ENCODE results near the gene C17orf114.

The C17orf114 gene

DNA sequence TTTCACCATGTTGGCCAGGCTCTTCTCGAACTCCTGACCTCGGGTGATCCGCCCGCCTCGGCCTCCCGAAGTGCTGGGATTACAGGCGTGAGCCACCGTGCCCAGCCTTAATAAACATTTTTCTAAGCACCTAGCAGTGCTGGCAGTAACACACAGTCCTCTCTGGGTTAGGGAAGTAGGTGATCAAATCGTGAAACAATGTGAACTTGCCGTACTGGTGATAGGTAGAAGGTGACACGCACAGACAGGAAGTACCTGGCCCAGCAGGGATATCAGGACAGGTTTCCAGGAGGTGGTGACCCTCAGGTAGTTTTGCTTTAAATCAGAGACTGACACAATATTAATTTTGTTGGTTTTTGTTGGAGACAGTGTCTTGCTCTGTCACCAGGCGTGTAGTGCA, 9.3 kb upstream of the C17orf114 start:
- TF ChIP-seq, protein P1, sequence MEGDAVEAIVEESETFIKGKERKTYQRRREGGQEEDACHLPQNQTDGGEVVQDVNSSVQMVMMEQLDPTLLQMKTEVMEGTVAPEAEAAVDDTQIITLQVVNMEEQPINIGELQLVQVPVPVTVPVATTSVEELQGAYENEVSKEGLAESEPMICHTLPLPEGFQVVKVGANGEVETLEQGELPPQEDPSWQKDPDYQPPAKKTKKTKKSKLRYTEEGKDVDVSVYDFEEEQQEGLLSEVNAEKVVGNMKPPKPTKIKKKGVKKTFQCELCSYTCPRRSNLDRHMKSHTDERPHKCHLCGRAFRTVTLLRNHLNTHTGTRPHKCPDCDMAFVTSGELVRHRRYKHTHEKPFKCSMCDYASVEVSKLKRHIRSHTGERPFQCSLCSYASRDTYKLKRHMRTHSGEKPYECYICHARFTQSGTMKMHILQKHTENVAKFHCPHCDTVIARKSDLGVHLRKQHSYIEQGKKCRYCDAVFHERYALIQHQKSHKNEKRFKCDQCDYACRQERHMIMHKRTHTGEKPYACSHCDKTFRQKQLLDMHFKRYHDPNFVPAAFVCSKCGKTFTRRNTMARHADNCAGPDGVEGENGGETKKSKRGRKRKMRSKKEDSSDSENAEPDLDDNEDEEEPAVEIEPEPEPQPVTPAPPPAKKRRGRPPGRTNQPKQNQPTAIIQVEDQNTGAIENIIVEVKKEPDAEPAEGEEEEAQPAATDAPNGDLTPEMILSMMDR (IDR thresholded peaks at IDR 0.05; ENCODE audit: partially characterized antibody, unreplicated experiment), result no peak
- Mint-ChIP-seq H3K27me3 (ENCODE audit: unreplicated experiment) (peaks cover 18% of the 10 kb centered on the region), H3K9me3 (ENCODE audit: unreplicated experiment) (peaks cover 5% of the 10 kb centered on the region), H3K36me3 (ENCODE audit: unreplicated experiment) (peaks cover 11% of the 10 kb centered on the region), H3K4me3 (ENCODE audit: unreplicated experiment) (no peak overlapping the region), H3K27ac (ENCODE audit: unreplicated experiment) (no peak overlapping the region), H3K4me1 (ENCODE audit: low read depth, unreplicated experiment) (peaks cover 7% of the 10 kb centered on the region)
- DNase-seq, result no peak

DNA sequence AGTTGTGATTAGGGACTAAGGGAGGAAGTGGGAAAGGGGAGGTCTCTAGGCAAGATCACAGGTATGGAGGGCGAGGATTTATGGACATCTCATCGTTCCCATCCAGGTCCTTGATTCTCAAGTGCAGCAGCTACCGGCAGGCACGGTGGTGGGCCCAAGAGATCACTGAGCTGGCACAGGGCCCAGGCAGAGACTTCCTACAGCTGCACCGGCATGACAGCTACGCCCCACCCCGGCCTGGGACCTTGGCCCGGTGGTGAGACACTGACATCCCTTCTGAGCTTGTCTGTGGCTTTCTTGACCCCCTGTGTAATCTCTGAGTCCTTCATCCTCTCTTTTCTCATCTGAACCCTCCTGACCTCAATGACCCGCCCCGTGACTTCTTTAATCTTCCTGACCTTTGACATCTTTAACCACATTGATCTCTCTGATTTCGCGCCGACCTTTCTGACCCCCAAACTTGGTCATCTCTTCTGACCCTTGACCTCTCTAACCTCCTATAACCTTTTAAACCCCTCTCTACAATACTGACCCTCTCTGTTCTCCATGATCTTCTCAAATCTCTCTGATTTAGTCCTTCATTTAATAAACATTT, 8.7 kb upstream of the C17orf114 start:
- H3K4me3 Mint-ChIP-seq (ENCODE audit: unreplicated experiment), result no peak overlapping the region
- peaks cover 7% of the 10 kb centered on the region for H3K4me1 Mint-ChIP-seq (ENCODE audit: low read depth, unreplicated experiment)
- TF ChIP-seq, protein P1 (IDR thresholded peaks at IDR 0.05; ENCODE audit: partially characterized antibody, unreplicated experiment), result no peak
- H3K27me3 Mint-ChIP-seq (ENCODE audit: unreplicated experiment), result peaks cover 22% of the 10 kb centered on the region
- peaks cover 9% of the 10 kb centered on the region for H3K9me3 Mint-ChIP-seq (ENCODE audit: unreplicated experiment)
- H3K36me3 Mint-ChIP-seq (ENCODE audit: unreplicated experiment), result peaks cover 11% of the 10 kb centered on the region
- no peak for DNase-seq
- no peak overlapping the region for H3K27ac Mint-ChIP-seq (ENCODE audit: unreplicated experiment)

DNA sequence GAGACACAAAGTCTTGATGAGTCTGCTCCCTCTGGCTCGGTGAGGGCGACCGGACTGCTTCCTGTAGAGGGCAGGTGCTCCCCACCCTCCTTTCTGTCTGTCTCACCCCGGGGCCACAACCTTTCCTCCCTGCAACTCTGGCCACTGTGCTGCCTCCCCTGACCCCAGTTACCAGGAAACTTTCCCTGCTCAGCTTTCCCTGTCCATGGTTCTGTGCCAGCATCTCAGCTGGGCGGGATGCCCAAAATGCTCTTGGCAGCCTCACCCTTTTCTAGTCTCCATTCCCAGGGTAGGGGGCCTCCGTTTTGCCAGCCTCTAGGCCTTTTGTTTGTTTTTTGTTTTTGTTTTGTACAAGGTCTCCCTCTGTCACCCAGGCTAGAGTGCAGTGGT, 6.2 kb upstream of the C17orf114 start:
- Mint-ChIP-seq H3K36me3 (ENCODE audit: unreplicated experiment) (peaks cover 11% of the 10 kb centered on the region), H3K27ac (ENCODE audit: unreplicated experiment) (no peak overlapping the region), H3K4me1 (ENCODE audit: low read depth, unreplicated experiment) (peaks cover 7% of the 10 kb centered on the region), H3K27me3 (ENCODE audit: unreplicated experiment) (peaks cover 22% of the 10 kb centered on the region), H3K4me3 (ENCODE audit: unreplicated experiment) (peak overlapping the region; percentile 93), H3K9me3 (ENCODE audit: unreplicated experiment) (peaks cover 10% of the 10 kb centered on the region)
- no peak for DNase-seq
- TF ChIP-seq, protein P1 (IDR thresholded peaks at IDR 0.05; ENCODE audit: partially characterized antibody, unreplicated experiment), result no peak

DNA sequence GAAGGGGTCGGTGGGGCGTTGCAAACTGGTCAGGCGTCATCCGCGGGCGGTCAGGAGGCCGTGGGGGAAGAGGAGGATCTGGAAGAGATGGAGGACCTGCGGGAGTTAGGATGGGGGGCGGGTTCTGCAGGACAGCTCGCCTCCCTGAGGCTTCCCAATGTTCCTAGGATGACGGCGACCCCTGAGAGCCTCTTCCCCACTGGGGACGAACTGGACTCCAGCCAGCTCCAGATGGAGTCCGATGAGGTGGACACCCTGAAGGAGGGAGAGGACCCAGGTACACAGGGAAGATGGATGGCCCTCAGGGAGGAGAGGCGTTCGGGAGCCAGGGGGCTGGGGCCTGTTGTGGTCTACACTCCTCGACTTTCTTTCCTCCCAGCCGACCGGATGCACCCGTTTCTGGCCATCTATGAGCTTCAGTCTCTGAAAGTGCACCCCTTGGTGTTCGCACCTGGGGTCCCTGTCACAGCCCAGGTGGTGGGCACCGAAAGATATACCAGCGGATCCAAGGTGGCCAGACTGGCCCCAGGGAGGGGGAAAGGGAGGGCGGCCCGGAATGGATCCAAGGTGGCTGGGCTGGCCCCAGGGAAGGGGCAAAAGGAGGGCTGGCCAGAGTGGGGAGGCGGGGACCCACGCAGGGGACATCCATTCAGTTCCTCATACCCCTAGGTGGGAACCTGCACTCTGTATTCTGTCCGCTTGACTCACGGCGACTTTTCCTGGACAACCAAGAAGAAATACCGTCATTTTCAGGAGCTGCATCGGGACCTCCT, 5.7 kb upstream of the C17orf114 start:
- H3K4me3 Mint-ChIP-seq (ENCODE audit: unreplicated experiment), result peak overlapping the region; percentile 93
- peaks cover 11% of the 10 kb centered on the region for H3K36me3 Mint-ChIP-seq (ENCODE audit: unreplicated experiment)
- H3K4me1 Mint-ChIP-seq (ENCODE audit: low read depth, unreplicated experiment), result peaks cover 7% of the 10 kb centered on the region
- TF ChIP-seq, protein P1 (IDR thresholded peaks at IDR 0.05; ENCODE audit: partially characterized antibody, unreplicated experiment), result no peak
- peaks cover 22% of the 10 kb centered on the region for H3K27me3 Mint-ChIP-seq (ENCODE audit: unreplicated experiment)
- H3K27ac Mint-ChIP-seq (ENCODE audit: unreplicated experiment), result peak overlapping the region; percentile 76
- peaks cover 10% of the 10 kb centered on the region for H3K9me3 Mint-ChIP-seq (ENCODE audit: unreplicated experiment)
- DNase-seq, result peak; percentile 38

Data from glutamatergic neuron (in vitro differentiated cells).